Esophagus muscularis mucosa (tissue), 4 donors: ENCODE data around the gene CBL. TPM values are rescaled to one million over a fixed set of nuclear protein-coding genes. Genes with fewer than 3 reads are reported as not detected.

ENCODE experiments used
- DNase-seq: peaks from one replicate; pipeline ENCODE4 v3.0.0-alpha.2; 2017; ENCODE audit errors: extremely low spot score
- H3K27ac ChIP-seq, 4 donors: fragments of 200-600 bp; sonication (generic); replicated peaks in 1 of 4; 1 replicate in 3 of 4; 2 replicates in 1 of 4; pipeline ENCODE4 v1.5.1; 2016 to 2019; ENCODE audit warnings: mild to moderate bottlenecking in 1 of 4
- H3K27me3 ChIP-seq, 4 donors: fragments of 200-600 bp; sonication (generic); one replicate each; pipeline versions ENCODE4 v1.5.1 to v1.6.0; 2016 to 2019
- H3K36me3 ChIP-seq, 4 donors: fragments of 200-600 bp; sonication (generic); one replicate each; pipeline ENCODE4 v1.5.1; 2016 to 2019
- H3K4me1 ChIP-seq, 4 donors: fragments of 200-600 bp; sonication (generic); one replicate each; pipeline ENCODE4 v1.5.1; 2016 to 2019
- H3K4me3 ChIP-seq, 4 donors: fragments of 200-600 bp; sonication (generic); 1 replicate in 2 of 4; 2 replicates in 2 of 4; pipeline ENCODE4 v1.5.1; 2016 to 2019; ENCODE audit warnings: mild to moderate bottlenecking in 4 of 4, moderate library complexity in 1 of 4
- H3K9me3 ChIP-seq, 4 donors: fragments of 200-600 bp; sonication (generic); 1 replicate in 3 of 4; 2 replicates in 1 of 4; pipeline ENCODE4 v1.5.1; 2016 to 2019
- CTCF ChIP-seq, 3 experiments: fragments of 200-600 bp in 2 of 3; fragments of 450-650 bp in 1 of 3; sonication (generic) in 2 of 3; IDR thresholded peaks; one replicate each; pipeline ENCODE4 v1.5.1; 2017 to 2019; ENCODE audit warnings: antibody characterized with exemption in 3 of 3, mild to moderate bottlenecking in 2 of 3, moderate library complexity in 1 of 3
- EP300 ChIP-seq: sonication (generic); formaldehyde crosslinking; IDR thresholded peaks from one replicate; pipeline ENCODE4 v1.6.1; 2017; ENCODE audit warnings: antibody characterized with exemption
- POLR2A ChIP-seq: fragments of 450-650 bp; IDR thresholded peaks from one replicate; pipeline ENCODE4 v1.6.1; 2017; ENCODE audit warnings: antibody characterized with exemption, moderate library complexity, mild to moderate bottlenecking, low read depth
- POLR2AphosphoS5 ChIP-seq, 2 donors: sonication (generic); formaldehyde crosslinking; IDR thresholded peaks; one replicate each; pipeline ENCODE4 v1.6.1; 2017; ENCODE audit warnings: antibody characterized with exemption in 2 of 2
- WGBS: methylation state at CpG from one replicate; pipeline ENCODE4 v1.1.5; 2018; 5-methylcytosine and 5-hydroxymethylcytosine counted together
- intact Hi-C: fragments of 100-400 bp; cut with DNase I; formaldehyde crosslinking; loops from one replicate; pipeline ENCODE4 v1.15.1; 2023
- total RNA-seq, 4 donors: library from RNA; depleted of rRNA; stranded (reverse); fragments of >200 nt; gene quantifications; one replicate each; pipeline versions ENCODE4 v1.1.0 to v1.2.1, GENCODE V29; 2016

CBL gene
- total RNA-seq, 4 donors from 2014 or later: 20.7 to 27.7 (median 24.1) TPM

DNA sequence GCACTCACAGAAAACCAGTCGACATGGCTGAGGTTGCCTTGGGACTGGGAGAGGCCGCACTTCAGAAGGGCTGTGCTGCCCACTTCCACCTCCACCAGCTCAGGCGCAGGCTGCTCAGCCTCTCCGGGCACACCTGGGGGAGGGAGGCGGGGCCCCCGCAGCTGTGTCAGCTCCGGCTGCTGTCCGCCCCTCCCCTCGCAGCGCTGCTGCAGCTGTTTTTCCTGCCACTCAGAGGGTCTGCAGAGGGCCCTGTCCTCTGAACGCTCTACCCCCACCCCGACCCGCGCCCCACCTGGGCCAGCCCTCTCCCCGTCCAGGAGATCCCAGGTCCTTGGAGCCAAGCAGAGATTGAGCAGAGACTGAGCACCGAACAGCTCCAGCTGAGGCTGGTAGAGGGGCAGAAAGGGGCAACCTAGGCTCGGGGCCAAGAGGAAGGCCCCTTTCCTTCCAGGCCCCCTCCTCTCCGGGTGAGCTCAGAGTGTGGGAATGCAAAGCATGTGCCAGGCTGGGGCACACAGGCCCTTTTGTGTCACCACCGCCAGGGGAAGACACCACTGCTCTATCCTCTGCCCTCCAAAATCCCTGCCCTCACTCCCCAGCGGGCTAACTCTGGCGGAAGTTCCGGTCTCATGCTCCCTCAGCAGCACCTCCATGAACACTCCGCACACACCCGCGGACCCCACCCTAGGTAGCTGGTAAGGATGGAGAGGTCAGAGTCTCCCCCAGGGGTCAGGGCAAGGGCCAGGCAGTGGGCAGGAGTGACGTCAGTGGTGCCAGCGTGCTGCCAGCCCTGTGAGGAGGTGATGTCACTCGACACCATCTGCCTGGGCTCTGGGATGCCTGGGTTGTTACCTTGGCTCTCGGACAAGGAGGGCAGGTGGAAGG lies 109.2 kb downstream of the CBL start:
- Histone ChIP-seq H3K36me3 (peaks cover 26 to 48% (median 45%) of the 10 kb centered on the region in 4 donors), H3K4me3 (peak overlapping the region; percentile 79 to 88 (median 82)), H3K4me1 (peaks cover 48 to 98% (median 75%) of the 10 kb centered on the region in 4 donors), H3K27ac (peak overlapping the region; percentile 98 to 99 (median 98)), H3K27me3 (no peaks in the 10 kb centered on the region), H3K9me3 (no peaks in the 10 kb centered on the region)
- TF ChIP-seq CTCF (IDR thresholded peaks at IDR 0.05) (peak in 2 of 3 experiments; percentile 24 to 31), EP300 (no peak), POLR2AphosphoS5 (IDR thresholded peaks at IDR 0.05) (peak; percentile 41 to 54)
- no peak for DNase-seq
- intact Hi-C loops: no loop called here
- WGBS: 6% methylated on average over 20 of the region's 29 CpGs

DNA sequence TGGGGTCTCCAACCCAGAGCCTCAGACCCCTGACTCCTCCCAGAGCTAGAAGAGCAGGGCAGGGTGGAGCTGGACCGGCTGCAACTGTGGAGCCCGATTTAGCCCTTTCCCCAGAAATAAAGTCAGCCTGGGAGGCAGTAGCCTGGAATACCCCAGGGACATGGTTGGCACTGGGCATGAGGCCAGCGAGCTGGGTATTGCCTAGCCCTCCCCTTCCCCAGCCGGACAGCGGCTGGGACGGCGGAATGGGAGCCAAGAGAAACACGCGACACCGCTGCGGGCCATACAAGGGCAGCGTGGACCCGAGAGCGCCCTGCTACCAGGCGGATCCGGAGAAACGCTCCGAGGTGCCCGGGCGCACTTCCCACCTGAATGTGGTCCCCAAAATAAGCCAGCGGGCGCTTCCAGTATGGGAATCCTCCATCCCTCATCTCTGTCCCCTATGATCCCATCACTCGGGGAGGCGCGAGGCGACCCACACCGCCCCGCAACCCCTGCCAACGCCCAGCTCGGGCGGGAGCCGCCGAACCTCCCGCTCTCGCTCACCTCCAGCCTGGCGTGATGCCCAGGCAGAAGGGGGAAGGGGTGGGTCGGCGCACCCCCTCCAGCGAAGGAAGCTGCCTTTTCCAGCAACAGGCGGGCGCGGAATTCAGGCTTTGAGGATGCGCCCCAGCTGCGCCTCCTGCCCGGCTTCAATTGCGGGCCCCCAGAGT lies 110.0 kb downstream of the CBL start:
- H3K4me3 ChIP-seq: peak overlapping the region; percentile 79 to 88 (median 82)
- peaks cover 18 to 40% (median 37%) of the 10 kb centered on the region in 4 donors for H3K36me3 ChIP-seq
- no peaks in the 10 kb centered on the region for H3K9me3 ChIP-seq
- peaks cover 56 to 98% (median 79%) of the 10 kb centered on the region in 4 donors for H3K4me1 ChIP-seq
- no peaks in the 10 kb centered on the region for H3K27me3 ChIP-seq
- no peak for DNase-seq
- WGBS: 6% methylated on average over 2 of the region's 46 CpGs
- TF ChIP-seq CTCF (IDR thresholded peaks at IDR 0.05) (no peak), EP300 (no peak), POLR2A (no peak), POLR2AphosphoS5 (IDR thresholded peaks at IDR 0.05) (no peak)
- intact Hi-C loops: no loop called here
- H3K27ac ChIP-seq: peak overlapping the region; percentile 98 to 99 (median 98)

GRCh38 chr11:119316729-119317591 lies 110.8 kb downstream of the CBL start, which contains the start of gene MCAM:
MCAM (minus strand) TSS chr11:119317130; CDS start chr11:119317101, 29 bp downstream.
- Histone ChIP-seq H3K4me1 (peaks cover 64 to 98% (median 84%) of the 10 kb centered on the region in 4 donors), H3K27me3 (no peaks in the 10 kb centered on the region), H3K27ac (peak within 1 kb of the TSS; percentile 98 to 99 (median 98)), H3K4me3 (peak within 1 kb of the TSS; percentile 79 to 88 (median 82)), H3K36me3 (peaks cover 10 to 32% (median 30%) of the 10 kb centered on the region in 4 donors), H3K9me3 (no peaks in the 10 kb centered on the region)
- TF ChIP-seq CTCF (IDR thresholded peaks at IDR 0.05) (no peak), POLR2AphosphoS5 (IDR thresholded peaks at IDR 0.05) (peak; percentile 74 to 95), POLR2A (peak; percentile 65)
- DNase-seq: no peak
- WGBS: 0% methylated on average over 1 of the region's 74 CpGs
- intact Hi-C loops: no loop called here

GRCh38 chr11:119317592-119318239 lies 111.6 kb downstream of the CBL start:
- H3K9me3 ChIP-seq: no peaks in the 10 kb centered on the region
- no peaks in the 10 kb centered on the region for H3K27me3 ChIP-seq
- intact Hi-C loops: no loop called here
- no peak for DNase-seq
- 50% methylated on average over 14 of the region's 14 CpGs for WGBS
- peak overlapping the region; percentile 79 to 88 (median 82) for H3K4me3 ChIP-seq
- peaks cover 71 to 98% (median 91%) of the 10 kb centered on the region in 4 donors for H3K4me1 ChIP-seq
- peak overlapping the region; percentile 98 to 99 (median 98) for H3K27ac ChIP-seq
- peaks cover 3 to 25% (median 22%) of the 10 kb centered on the region in 4 donors for H3K36me3 ChIP-seq
- TF ChIP-seq EP300 (no peak), POLR2AphosphoS5 (IDR thresholded peaks at IDR 0.05) (peak in 1 of 2 donors; percentile 46)
